ENCODE measurements around the gene SLC36A4. TPM values are rescaled to one million over a fixed set of nuclear protein-coding genes. Genes with fewer than 3 reads are reported as not detected.

SLC36A4 gene
- total and polyA plus RNA-seq, 11 donors: 2.6 to 22.4 (median 7.4) TPM

- H3K4me3 ChIP-seq: no peak overlapping the region
- DNase-seq (no peak), ATAC-seq (no peak)
- H3K4me1 ChIP-seq: no peaks in the 10 kb centered on the region
- no peaks in the 10 kb centered on the region for H3K9me3 ChIP-seq
- H3K36me3 ChIP-seq: no peaks in the 10 kb centered on the region
- no peak overlapping the region for H3K27ac ChIP-seq
- intact Hi-C loops (cut with DNase I): no loop called here
- H3K27me3 ChIP-seq: peaks cover 0 to 12% (median 0%) of the 10 kb centered on the region in 9 donors
- TF ChIP-seq CTCF (IDR thresholded peaks at IDR 0.05) (peak in 2 of 12 donors; percentile 10 to 14), POLR2A (IDR thresholded peaks at IDR 0.05) (no peak)
- WGBS, 4 donors: 22 to 29% (median 26%) methylated on average over 2 of the region's 2 CpGs
Observed at GRCh38 chr11:93131709-93132108, 66.1 kb downstream of the SLC36A4 start.

GRCh38 chr11:93128574-93128973 lies 69.2 kb downstream of the SLC36A4 start:
- Histone ChIP-seq H3K4me1 (peaks cover 0 to 7% (median 0%) of the 10 kb centered on the region in 12 donors), H3K4me3 (no peak overlapping the region), H3K9me3 (no peaks in the 10 kb centered on the region), H3K27me3 (peaks cover 0 to 12% (median 0%) of the 10 kb centered on the region in 9 donors), H3K27ac (no peak overlapping the region), H3K36me3 (no peaks in the 10 kb centered on the region)
- intact Hi-C loops (cut with DNase I): no loop called here
- DNase-seq: no peak
- ATAC-seq: no peak
- WGBS, 4 donors: 90 to 95% (median 94%) methylated on average over 3 of the region's 3 CpGs
- TF ChIP-seq CTCF (IDR thresholded peaks at IDR 0.05): no peak
- no peak for TF ChIP-seq POLR2A (IDR thresholded peaks at IDR 0.05)

GRCh38 chr11:93123351-93123898 lies 74.4 kb downstream of the SLC36A4 start:
- peak in 4 of 5 donors; percentile 39 to 67 (median 56) for DNase-seq

More at GRCh38 chr11:93123351-93123898, 74.4 kb downstream of the SLC36A4 start:
- peaks cover 0 to 14% (median 0%) of the 10 kb centered on the region in 9 donors for H3K27me3 ChIP-seq
- TF ChIP-seq POLR2A (IDR thresholded peaks at IDR 0.05) (no peak), CTCF (IDR thresholded peaks at IDR 0.05) (no peak)
- H3K9me3 ChIP-seq: no peaks in the 10 kb centered on the region
- peaks cover 0 to 11% (median 0%) of the 10 kb centered on the region in 12 donors for H3K4me1 ChIP-seq
- intact Hi-C loops (cut with DNase I): no loop called here
- no peak overlapping the region for H3K27ac ChIP-seq
- H3K4me3 ChIP-seq: no peak overlapping the region
- peak; percentile 67 to 90 (median 82) for ATAC-seq
- 18 to 38% (median 22%) methylated on average over 4 of the region's 4 CpGs for WGBS, 4 donors
- no peaks in the 10 kb centered on the region for H3K36me3 ChIP-seq

All from heart left ventricle (tissue), 16 donors.